Prostate gland (tissue), 2 donors: ENCODE results near the gene MAMSTR. TPM values are rescaled to one million over a fixed set of nuclear protein-coding genes. Genes with fewer than 3 reads are reported as not detected.
"Not testable (repeated sequence)": the region's sequence is repeated elsewhere in the genome, so short reads cannot be mapped to it uniquely, and the experiment has no call there.

Experiments
- DNase-seq: peaks from one replicate; pipeline ENCODE4 v3.0.0-alpha.2; 2019; ENCODE audit warnings: low spot score
- H3K27ac ChIP-seq, 2 donors: fragments of 200-600 bp; sonication (generic); 2 replicates each; pipeline ENCODE4 v1.5.1; 2017 to 2019
- H3K27me3 ChIP-seq: fragments of 200-600 bp; sonication (generic); replicated peaks from 2 replicates; pipeline ENCODE4 v1.5.1; 2019; ENCODE audit not compliant: insufficient read depth
- H3K36me3 ChIP-seq, 2 donors: fragments of 200-600 bp; sonication (generic); 1 replicate in 1 of 2; 2 replicates in 1 of 2; pipeline versions ENCODE4 v1.5.1 to v1.8.1; 2017 to 2019
- H3K4me1 ChIP-seq: fragments of 200-600 bp; sonication (generic); replicated peaks from 2 replicates; pipeline ENCODE4 v1.5.1; 2019
- H3K4me3 ChIP-seq, 2 donors: fragments of 200-600 bp; sonication (generic); 2 replicates each; pipeline ENCODE4 v1.5.1; 2017 to 2019
- H3K9me3 ChIP-seq: fragments of 200-600 bp; sonication (generic); 2 replicates; pipeline ENCODE4 v1.5.1; 2017
- POLR2A ChIP-seq: fragments of 450-650 bp; IDR thresholded peaks from one replicate; pipeline ENCODE4 v1.6.1; 2016; ENCODE audit warnings: antibody characterized with exemption, mild to moderate bottlenecking
- POLR2AphosphoS5 ChIP-seq: sonication (generic); formaldehyde crosslinking; IDR thresholded peaks from one replicate; pipeline ENCODE4 v1.6.1; 2017; ENCODE audit warnings: antibody characterized with exemption
- WGBS: methylation state at CpG from one replicate; pipeline ENCODE4 v1.1.5; 2018; 5-methylcytosine and 5-hydroxymethylcytosine counted together
- intact Hi-C: fragments of 100-400 bp; cut with DNase I; formaldehyde crosslinking; loops from one replicate; pipeline ENCODE4 v1.14.2; 2022
- total RNA-seq, 2 donors: library from RNA; depleted of rRNA; stranded (reverse); fragments of >200 nt; gene quantifications; one replicate each; pipeline ENCODE4 v1.1.0, GENCODE V29; 2016
- TF ChIP-seq, protein P1 (sequence below), 4 experiments: fragments of 200-600 bp in 2 of 4; fragments of 450-650 bp in 2 of 4; sonication (generic) in 2 of 4; IDR thresholded peaks; 1 replicate in 3 of 4; 2 replicates in 1 of 4; pipeline ENCODE4 v1.5.1; 2016 to 2019; ENCODE audit warnings: antibody characterized with exemption in 4 of 4, mild to moderate bottlenecking in 2 of 4, moderate library complexity in 2 of 4

The MAMSTR gene
- total RNA-seq, 2 donors from 2014 or later, result 2.6 to 13.9 TPM

DNA sequence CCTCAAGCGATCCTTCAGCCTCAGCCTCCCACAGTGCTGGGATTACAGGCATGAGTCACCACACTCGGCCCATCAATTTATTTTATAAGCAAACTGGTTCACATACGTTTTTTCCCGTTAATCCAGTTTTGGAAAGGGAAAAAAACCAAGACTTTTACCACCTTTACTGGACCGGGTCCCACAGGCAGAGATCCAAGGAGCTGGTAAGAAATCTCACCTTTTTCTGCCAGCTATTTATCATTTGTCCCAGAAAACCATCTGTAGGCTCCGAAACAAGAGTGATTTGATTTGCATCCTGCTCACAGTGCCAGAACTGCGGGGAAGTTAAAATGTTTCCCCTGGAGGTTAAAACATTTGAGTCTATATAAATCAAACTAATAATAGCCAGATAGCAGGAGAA lies 30.1 kb downstream of the MAMSTR start:
- H3K4me3 ChIP-seq, result no peak overlapping the region
- H3K27ac ChIP-seq, result peak overlapping the region in 1 of 2 donors; percentile 35
- H3K36me3 ChIP-seq, result no peaks in the 10 kb centered on the region
- peak; percentile 33 for DNase-seq
- no peaks in the 10 kb centered on the region for H3K27me3 ChIP-seq
- H3K4me1 ChIP-seq, result no peaks in the 10 kb centered on the region
- intact Hi-C loops, result no loop called here
- H3K9me3 ChIP-seq, result no peaks in the 10 kb centered on the region
- TF ChIP-seq, protein P1, sequence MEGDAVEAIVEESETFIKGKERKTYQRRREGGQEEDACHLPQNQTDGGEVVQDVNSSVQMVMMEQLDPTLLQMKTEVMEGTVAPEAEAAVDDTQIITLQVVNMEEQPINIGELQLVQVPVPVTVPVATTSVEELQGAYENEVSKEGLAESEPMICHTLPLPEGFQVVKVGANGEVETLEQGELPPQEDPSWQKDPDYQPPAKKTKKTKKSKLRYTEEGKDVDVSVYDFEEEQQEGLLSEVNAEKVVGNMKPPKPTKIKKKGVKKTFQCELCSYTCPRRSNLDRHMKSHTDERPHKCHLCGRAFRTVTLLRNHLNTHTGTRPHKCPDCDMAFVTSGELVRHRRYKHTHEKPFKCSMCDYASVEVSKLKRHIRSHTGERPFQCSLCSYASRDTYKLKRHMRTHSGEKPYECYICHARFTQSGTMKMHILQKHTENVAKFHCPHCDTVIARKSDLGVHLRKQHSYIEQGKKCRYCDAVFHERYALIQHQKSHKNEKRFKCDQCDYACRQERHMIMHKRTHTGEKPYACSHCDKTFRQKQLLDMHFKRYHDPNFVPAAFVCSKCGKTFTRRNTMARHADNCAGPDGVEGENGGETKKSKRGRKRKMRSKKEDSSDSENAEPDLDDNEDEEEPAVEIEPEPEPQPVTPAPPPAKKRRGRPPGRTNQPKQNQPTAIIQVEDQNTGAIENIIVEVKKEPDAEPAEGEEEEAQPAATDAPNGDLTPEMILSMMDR (IDR thresholded peaks at IDR 0.05), result no peak
- no peak for TF ChIP-seq POLR2A
- peak; percentile 35 for TF ChIP-seq POLR2AphosphoS5
- WGBS, result 31% methylated on average over 7 of the region's 7 CpGs

DNA sequence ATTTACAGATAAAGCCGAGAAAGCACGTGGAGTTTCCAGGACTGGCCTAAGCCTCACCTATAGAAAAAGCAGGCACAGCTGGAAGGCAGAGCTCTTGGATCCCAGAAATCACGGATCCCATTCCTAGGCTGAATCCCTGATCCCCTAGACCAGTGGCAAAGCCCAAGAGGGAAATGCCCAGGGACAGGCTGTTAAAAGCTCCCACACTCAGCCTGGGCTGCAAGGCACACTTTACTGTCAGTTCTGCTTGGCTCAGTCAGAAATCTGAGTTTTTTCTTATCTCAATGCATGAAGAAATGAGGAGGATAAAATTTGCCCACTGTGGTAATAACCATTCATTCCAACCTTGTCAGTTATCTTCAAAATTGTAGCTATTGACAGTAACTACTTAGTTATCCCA lies 31.7 kb downstream of the MAMSTR start:
- H3K4me3 ChIP-seq, result no peak overlapping the region
- no peak overlapping the region for H3K27ac ChIP-seq
- no peaks in the 10 kb centered on the region for H3K9me3 ChIP-seq
- H3K27me3 ChIP-seq, result no peaks in the 10 kb centered on the region
- WGBS, result 93% methylated on average over 3 of the region's 3 CpGs
- TF ChIP-seq, protein P1 (IDR thresholded peaks at IDR 0.05), result no peak
- no peak for TF ChIP-seq POLR2A
- no peaks in the 10 kb centered on the region for H3K36me3 ChIP-seq
- intact Hi-C loops, result no loop called here
- DNase-seq, result no peak
- no peaks in the 10 kb centered on the region for H3K4me1 ChIP-seq

DNA sequence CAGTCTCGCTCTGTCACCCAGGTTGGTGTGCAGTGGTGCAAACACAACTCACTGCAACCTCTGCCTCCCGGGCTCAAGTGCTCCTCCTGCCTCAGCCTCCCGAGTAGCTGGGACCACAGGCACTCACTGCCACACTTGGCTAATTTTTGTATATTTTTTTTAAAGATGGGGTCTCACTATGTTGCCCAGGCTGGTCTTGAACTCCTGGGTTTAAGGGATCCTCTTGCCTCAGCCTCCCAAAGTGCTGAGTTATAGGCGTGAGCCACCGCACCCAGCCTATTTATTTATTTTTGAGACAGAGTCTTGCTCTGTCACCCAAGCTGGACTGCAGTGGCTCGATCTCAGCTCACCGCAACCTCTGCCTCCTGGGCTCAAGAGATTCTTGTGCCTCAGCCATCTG lies 32.9 kb downstream of the MAMSTR start:
- WGBS, result 94% methylated on average over 7 of the region's 7 CpGs
- intact Hi-C loops, H3K36me3 ChIP-seq, H3K27ac ChIP-seq, H3K27me3 ChIP-seq, H3K4me1 ChIP-seq, H3K9me3 ChIP-seq, H3K4me3 ChIP-seq, DNase-seq: not testable (repeated sequence)

DNA sequence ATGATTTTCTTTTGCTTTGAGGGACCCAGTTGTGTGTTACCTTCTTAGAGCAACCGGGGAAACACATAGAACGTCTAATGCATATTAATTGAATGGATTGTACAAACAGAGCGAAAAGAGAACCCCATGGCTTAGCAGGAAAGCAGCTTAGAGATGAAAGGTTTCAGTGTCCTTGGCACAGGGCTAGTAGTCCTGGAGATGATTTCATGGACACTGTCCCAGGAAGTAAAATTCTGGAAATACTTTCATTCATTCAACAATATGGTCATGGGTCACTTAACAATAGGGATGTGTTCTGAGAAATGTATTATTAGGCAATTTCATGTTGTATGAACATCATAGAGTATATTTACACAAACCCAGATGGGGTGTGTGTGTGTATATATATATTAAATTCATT lies 33.4 kb downstream of the MAMSTR start:
- Histone ChIP-seq H3K36me3 (no peaks in the 10 kb centered on the region), H3K9me3 (no peaks in the 10 kb centered on the region), H3K27ac (no peak overlapping the region), H3K4me3 (no peak overlapping the region), H3K27me3 (no peaks in the 10 kb centered on the region), H3K4me1 (no peaks in the 10 kb centered on the region)
- no peak for DNase-seq
- TF ChIP-seq POLR2A (no peak), POLR2AphosphoS5 (no peak)
- TF ChIP-seq, protein P1 (IDR thresholded peaks at IDR 0.05), result no peak
- intact Hi-C loops, result no loop called here
- 79% methylated on average over 3 of the region's 3 CpGs for WGBS

- H3K4me1 ChIP-seq, result no peaks in the 10 kb centered on the region
- H3K4me3 ChIP-seq, result no peak overlapping the region
- intact Hi-C loops, result no loop called here
- H3K27ac ChIP-seq, result peak overlapping the region in 1 of 2 donors; percentile 43
- H3K27me3 ChIP-seq, result no peaks in the 10 kb centered on the region
- no peak for DNase-seq
- no peaks in the 10 kb centered on the region for H3K36me3 ChIP-seq
- H3K9me3 ChIP-seq, result no peaks in the 10 kb centered on the region
- TF ChIP-seq, protein P1 (IDR thresholded peaks at IDR 0.05), result no peak
- no peak for TF ChIP-seq POLR2A
- TF ChIP-seq POLR2AphosphoS5, result no peak
- WGBS, result 78% methylated on average over 9 of the region's 9 CpGs
Observed at GRCh38 chr19:48685583-48685982, 33.9 kb downstream of the MAMSTR start.
